Endothelial cell of umbilical vein (primary cell): ENCODE measurements around the gene DCLRE1B. TPM values are rescaled to one million over a fixed set of nuclear protein-coding genes. Genes with fewer than 3 reads are reported as not detected.

Source experiments
- polyA plus RNA-seq, 4 experiments: library from polyadenylated mRNA; depleted of rRNA in 3 of 4; stranded (reverse) in 3 of 4; unstranded in 1 of 4; fragments of >200 nt; gene quantifications; 2 replicates each; pipeline versions ENCODE4 v1.2.1 to v1.2.3, GENCODE V29; 2011 to 2012; ENCODE audit warnings: missing spikeins in 1 of 4
- total RNA-seq: library from RNA; stranded (reverse); gene quantifications from 2 replicates; pipeline ENCODE4 v1.2.3, GENCODE V29; 2021

Gene DCLRE1B
- total and polyA plus RNA-seq, 2 donors (not counting 3 experiments of a cell fraction or from before 2014, with no cell fraction given), result 5.6 to 10.7 TPM

Other genes starting within 250 kb of the DCLRE1B start
- gene PHTF1, start 145.8 kb upstream of the DCLRE1B start, total RNA-seq, result 62.6 and 68.7 TPM in 2 replicates
- 20.3 and 26.3 TPM in 2 replicates for gene PHTF1, start 145.8 kb upstream of the DCLRE1B start, polyA plus RNA-seq
- 10.8 and 13.4 TPM in 2 replicates for gene RSBN1, start 92.8 kb upstream of the DCLRE1B start, total RNA-seq
- gene RSBN1, start 92.8 kb upstream of the DCLRE1B start, polyA plus RNA-seq, result 3.5 and 4.0 TPM in 2 replicates
- not detected in 2 replicates for gene PTPN22, start 33.6 kb upstream of the DCLRE1B start, total RNA-seq
- not detected in 2 replicates for gene PTPN22, start 33.6 kb upstream of the DCLRE1B start, polyA plus RNA-seq
- gene BCL2L15, start 17.7 kb upstream of the DCLRE1B start, total RNA-seq, result 0.29 and 1.3 TPM in 2 replicates
- 0.28 and 0.40 TPM in 2 replicates for gene BCL2L15, start 17.7 kb upstream of the DCLRE1B start, polyA plus RNA-seq
- 29.4 and 33.0 TPM in 2 replicates for gene AP4B1, start 527 bp upstream of the DCLRE1B start, total RNA-seq
- gene AP4B1, start 527 bp upstream of the DCLRE1B start, polyA plus RNA-seq, result 15.4 and 21.9 TPM in 2 replicates
- 50.2 and 56.1 TPM in 2 replicates for gene HIPK1, start 24.0 kb downstream of the DCLRE1B start, total RNA-seq
- gene HIPK1, start 24.0 kb downstream of the DCLRE1B start, polyA plus RNA-seq, result 39.3 and 41.1 TPM in 2 replicates
- 1.7 and 3.4 TPM in 2 replicates for gene OLFML3, start 74.1 kb downstream of the DCLRE1B start, total RNA-seq
- 3.9 TPM in 2 replicates for gene OLFML3, start 74.1 kb downstream of the DCLRE1B start, polyA plus RNA-seq
- not detected in 2 replicates for gene SYT6, start 248.5 kb downstream of the DCLRE1B start, total RNA-seq
- 0.04 TPM in 1 of 2 replicates, not detected in the other for gene SYT6, start 248.5 kb downstream of the DCLRE1B start, polyA plus RNA-seq